CD14-positive monocyte (primary cell): ENCODE data around the gene SLF2. TPM values are rescaled to one million over a fixed set of nuclear protein-coding genes. Genes with fewer than 3 reads are reported as not detected.

Experiments
- DNase-seq, 3 donors: peaks; one replicate each; pipeline ENCODE4 v3.0.0-alpha.2; 2011 to 2022
- H2AFZ ChIP-seq: 2 replicates; pipeline ENCODE4 v1.6.0; 2012; ENCODE audit warnings: mild to moderate bottlenecking, low read depth, low read length, inconsistent platforms; ENCODE audit not compliant: insufficient read depth, poor library complexity, severe bottlenecking
- H3K27ac ChIP-seq, 2 donors: 1 replicate in 1 of 2; 2 replicates in 1 of 2; pipeline ENCODE4 v1.5.1; 2012 to 2013; ENCODE audit warnings: low read length in 2 of 2, control low read depth in 1 of 2, inconsistent platforms in 1 of 2, low read depth in 1 of 2, mild to moderate bottlenecking in 1 of 2
- H3K27me3 ChIP-seq, 2 donors: one replicate each; pipeline versions ENCODE4 v1.6.0 to v1.6.1; 2011 to 2013; ENCODE audit warnings: low read length in 2 of 2; ENCODE audit not compliant: control insufficient read depth in 2 of 2, insufficient read depth in 2 of 2
- H3K36me3 ChIP-seq, 2 donors: replicated peaks in 1 of 2; 1 replicate in 1 of 2; 2 replicates in 1 of 2; pipeline versions ENCODE4 v1.5.1 to v1.6.1; 2012 to 2013; ENCODE audit warnings: low read length in 2 of 2, control low read depth in 1 of 2, inconsistent platforms in 1 of 2, mild to moderate bottlenecking in 1 of 2; ENCODE audit not compliant: insufficient read depth in 2 of 2, control insufficient read depth in 1 of 2
- H3K4me1 ChIP-seq, 2 donors: 1 replicate in 1 of 2; 2 replicates in 1 of 2; pipeline versions ENCODE4 v1.5.1 to v1.6.1; 2012 to 2013; ENCODE audit warnings: low read length in 2 of 2, control low read depth in 1 of 2, inconsistent platforms in 1 of 2, mild to moderate bottlenecking in 1 of 2, moderate library complexity in 1 of 2; ENCODE audit not compliant: insufficient read depth in 2 of 2, control insufficient read depth in 1 of 2
- H3K4me2 ChIP-seq: replicated peaks from 2 replicates; pipeline ENCODE3; 2012; ENCODE audit warnings: low read length, moderate library complexity, mild to moderate bottlenecking; ENCODE audit not compliant: poor library complexity, severe bottlenecking; ENCODE audit errors: extremely low read depth
- H3K4me3 ChIP-seq, 3 experiments: fragments of 200-600 bp in 1 of 3; sonication (generic) in 1 of 3; replicated peaks in 1 of 3; 1 replicate in 2 of 3; 2 replicates in 1 of 3; pipeline ENCODE4 v1.5.1; 2011 to 2013; ENCODE audit warnings: low read length in 3 of 3, mild to moderate bottlenecking in 3 of 3, control low read depth in 2 of 3, low read depth in 2 of 3, inconsistent platforms in 1 of 3, moderate library complexity in 1 of 3
- H3K79me2 ChIP-seq: 2 replicates; pipeline ENCODE4 v1.6.0; 2012; ENCODE audit warnings: mild to moderate bottlenecking, control low read depth, inconsistent platforms, low read length, moderate library complexity; ENCODE audit not compliant: insufficient read depth
- H3K9ac ChIP-seq: 2 replicates; pipeline ENCODE4 v1.6.0; 2017; ENCODE audit warnings: low read length, mild to moderate bottlenecking; ENCODE audit not compliant: insufficient read depth, poor library complexity, severe bottlenecking
- H3K9me3 ChIP-seq, 2 donors: replicated peaks in 1 of 2; 1 replicate in 1 of 2; 2 replicates in 1 of 2; pipeline versions ENCODE4 v1.5.1 to v1.6.1; 2012 to 2013; ENCODE audit warnings: low read length in 2 of 2, control low read depth in 1 of 2; ENCODE audit not compliant: control insufficient read depth in 1 of 2, insufficient read depth in 1 of 2
- H4K20me1 ChIP-seq: 2 replicates; pipeline ENCODE4 v1.6.0; 2012; ENCODE audit warnings: mild to moderate bottlenecking, low read length, control low read depth, moderate library complexity; ENCODE audit not compliant: insufficient read depth
- H3K27ac Mint-ChIP-seq, 7 donors: one replicate each; pipeline ENCODE4 v1.8.0; 2020; ENCODE audit warnings: mild to moderate bottlenecking in 7 of 7, mixed read lengths in 7 of 7, moderate library complexity in 6 of 7, inconsistent platforms in 2 of 7
- H3K27me3 Mint-ChIP-seq, 3 donors: one replicate each; pipeline ENCODE4 v1.8.0; 2021 to 2022; ENCODE audit warnings: low read depth in 3 of 3, mild to moderate bottlenecking in 3 of 3, mixed read lengths in 3 of 3, moderate library complexity in 3 of 3, inconsistent platforms in 1 of 3
- H3K36me3 Mint-ChIP-seq, 2 donors: one replicate each; pipeline ENCODE4 v1.8.0; 2020; ENCODE audit warnings: mixed read lengths in 2 of 2, inconsistent platforms in 1 of 2, mild to moderate bottlenecking in 1 of 2
- H3K4me1 Mint-ChIP-seq: one replicate; pipeline ENCODE4 v1.8.0; 2020; ENCODE audit warnings: mild to moderate bottlenecking, mixed read lengths
- H3K4me3 Mint-ChIP-seq, 2 donors: one replicate each; pipeline ENCODE4 v1.8.0; 2020; ENCODE audit warnings: mild to moderate bottlenecking in 2 of 2, mixed read lengths in 2 of 2, moderate library complexity in 1 of 2
- H3K9me3 Mint-ChIP-seq, 7 donors: one replicate each; pipeline ENCODE4 v1.8.0; 2020 to 2022; ENCODE audit warnings: mixed read lengths in 7 of 7, mild to moderate bottlenecking in 6 of 7, moderate library complexity in 6 of 7, inconsistent platforms in 2 of 7
- CTCF ChIP-seq: fragments of 200-600 bp; IDR thresholded peaks from one replicate; pipeline ENCODE4 v1.8.0; 2022; ENCODE audit warnings: antibody characterized with exemption, mild to moderate bottlenecking
- WGBS: methylation state at CpG from one replicate; pipeline ENCODE4 v1.1.5; 2013; ENCODE audit warnings: missing lambda C conversion rate; ENCODE audit not compliant: insufficient coverage; 5-methylcytosine and 5-hydroxymethylcytosine counted together
- intact Hi-C, 2 donors: fragments of 100-400 bp; cut with micrococcal nuclease; formaldehyde crosslinking; loops; one replicate each; pipeline versions ENCODE4 v1.15.0 to v1.15.1; 2023
- polyA plus RNA-seq, 3 donors: library from polyadenylated mRNA; depleted of rRNA in 1 of 3; unstranded in 2 of 3; stranded (reverse) in 1 of 3; fragments of 300-500 nt in 2 of 3; fragments of >200 nt in 1 of 3; fragmentation: Illumina TruSeq in 2 of 3; gene quantifications; 1 replicate in 2 of 3; 2 replicates in 1 of 3; pipeline ENCODE4 v1.2.3, GENCODE V29; 2012 to 2021

Gene SLF2
- polyA plus RNA-seq, 3 donors, result 5.8 to 11.3 (median 6.4) TPM

GRCh38 chr10:101000127-101000914 is 87.6 kb downstream of the SLF2 start:
- intact Hi-C loops, result no loop called here
- peak overlapping the region in 1 of 2 donors; percentile 45 for H3K27ac ChIP-seq
- H3K9me3 Mint-ChIP-seq, result no peaks in the 10 kb centered on the region
- H3K27ac Mint-ChIP-seq, result peak overlapping the region in 5 of 7 donors; percentile 64 to 89 (median 68)
- H3K27me3 Mint-ChIP-seq, result peaks cover 0 to 7% (median 4%) of the 10 kb centered on the region in 3 donors
- no peaks in the 10 kb centered on the region for H3K9me3 ChIP-seq
- no peaks in the 10 kb centered on the region for H4K20me1 ChIP-seq
- H2AFZ ChIP-seq, result peak overlapping the region; percentile 88
- TF ChIP-seq CTCF, result no peak
- H3K27me3 ChIP-seq, result no peaks in the 10 kb centered on the region
- peak overlapping the region; percentile 70 for H3K9ac ChIP-seq
- peaks cover 3 to 10% of the 10 kb centered on the region in 2 donors for H3K36me3 Mint-ChIP-seq
- H3K79me2 ChIP-seq, result peaks cover 5% of the 10 kb centered on the region
- peaks cover 39% of the 10 kb centered on the region for H3K4me1 Mint-ChIP-seq
- peak overlapping the region; percentile 93 to 94 for H3K4me3 Mint-ChIP-seq
- H3K36me3 ChIP-seq, result no peaks in the 10 kb centered on the region
- DNase-seq, result no peak
- peak overlapping the region; percentile 58 to 92 (median 64) for H3K4me3 ChIP-seq
- H3K4me1 ChIP-seq, result peaks cover 35 to 52% of the 10 kb centered on the region in 2 donors
- H3K4me2 ChIP-seq, result peak overlapping the region; percentile 85
- under 1% methylated on average over 11 of the region's 19 CpGs for WGBS

- H3K4me3 Mint-ChIP-seq, result peak overlapping the region; percentile 93 to 94
- peaks cover 35 to 51% of the 10 kb centered on the region in 2 donors for H3K4me1 ChIP-seq
- TF ChIP-seq CTCF, result no peak
- peaks cover 9 to 10% of the 10 kb centered on the region in 2 donors for H3K36me3 Mint-ChIP-seq
- no peaks in the 10 kb centered on the region for H3K27me3 ChIP-seq
- no peaks in the 10 kb centered on the region for H3K9me3 ChIP-seq
- peak overlapping the region in 2 of 7 donors; percentile 58 to 77 for H3K27ac Mint-ChIP-seq
- H3K36me3 ChIP-seq, result peaks cover 3 to 6% of the 10 kb centered on the region in 2 donors
- H3K4me1 Mint-ChIP-seq, result peaks cover 37% of the 10 kb centered on the region
- no peak for DNase-seq
- peak overlapping the region; percentile 88 for H2AFZ ChIP-seq
- H3K4me3 ChIP-seq, result peak overlapping the region in 1 of 3 experiments; percentile 92
- intact Hi-C loops, result no loop called here
- peaks cover 0 to 7% (median 4%) of the 10 kb centered on the region in 3 donors for H3K27me3 Mint-ChIP-seq
- peaks cover 5% of the 10 kb centered on the region for H3K79me2 ChIP-seq
- H4K20me1 ChIP-seq, result no peaks in the 10 kb centered on the region
- no peak overlapping the region for H3K27ac ChIP-seq
- WGBS, result 14% methylated on average over 5 of the region's 12 CpGs
- H3K9me3 Mint-ChIP-seq, result no peaks in the 10 kb centered on the region
- peak overlapping the region; percentile 70 for H3K9ac ChIP-seq
- H3K4me2 ChIP-seq, result peak overlapping the region; percentile 85
These were observed 88.3 kb downstream of the SLF2 start for GRCh38 chr10:101000915-101001658.
